HEK293 (cell line): Measurements from ENCODE around the gene RBM10.

Source experiments
- CTCF ChIA-PET: fragments of 350-600 bp; formaldehyde crosslinking; extraction: SDS; loops from one replicate; lab custom pipeline; 2021; ENCODE audit warnings: antibody characterized with exemption; lab: Yijun Ruan, JAX
- POLR2A ChIA-PET: fragments of 300-600 bp; formaldehyde crosslinking; extraction: SDS; loops from one replicate; lab custom pipeline; 2020; ENCODE audit warnings: antibody characterized with exemption, inconsistent platforms; lab: Yijun Ruan, JAX
- H3K27ac ChIP-seq: fragments of 200-500 bp; sonication (Bioruptor generic); 2 replicates; pipeline ENCODE4 v1.5.1; 2014; ENCODE audit warnings: low read depth, low read length, control low read depth, inconsistent platforms; ENCODE audit errors: extremely low read depth
- H3K36me3 ChIP-seq, 2 experiments: fragments of 200-500 bp in 1 of 2; sonication (Bioruptor generic) in 1 of 2; 1 replicate in 1 of 2; 2 replicates in 1 of 2; pipeline ENCODE4 v1.5.1; 2014 to 2017; ENCODE audit warnings: inconsistent platforms in 2 of 2, low read length in 2 of 2; ENCODE audit not compliant: control insufficient read depth in 2 of 2, insufficient read depth in 1 of 2
- H3K4me1 ChIP-seq: fragments of 200-500 bp; sonication (Bioruptor generic); 2 replicates; pipeline ENCODE4 v1.5.1; 2014; ENCODE audit warnings: mild to moderate bottlenecking, low read length, inconsistent platforms; ENCODE audit not compliant: control insufficient read depth, insufficient read depth
- H3K4me3 ChIP-seq: 2 replicates; pipeline ENCODE4 v1.5.1; 2011; ENCODE audit warnings: low read depth, mild to moderate bottlenecking, control low read depth, low read length, moderate library complexity
- H3K9me3 ChIP-seq: fragments of 200-500 bp; sonication (Bioruptor generic); 2 replicates; pipeline ENCODE4 v1.5.1; 2014; ENCODE audit warnings: low read depth, low read length, inconsistent platforms; ENCODE audit not compliant: control insufficient read depth, insufficient read depth
- CTCF ChIP-seq: fragments of 450-650 bp; formaldehyde crosslinking; IDR thresholded peaks from 2 replicates; pipeline ENCODE4 v1.5.1; 2016; ENCODE audit warnings: missing biosample characterization, missing genetic modification characterization
- KLF10 ChIP-seq: fragments of 450-650 bp; IDR thresholded peaks from 2 replicates; pipeline ENCODE4 v1.5.1; 2018; ENCODE audit warnings: missing biosample characterization, mild to moderate bottlenecking, missing genetic modification characterization
- KLF17 ChIP-seq: fragments of 450-650 bp; formaldehyde crosslinking; IDR thresholded peaks from 2 replicates; pipeline ENCODE4 v1.5.1; 2016; ENCODE audit warnings: missing biosample characterization, missing genetic modification characterization
- KLF7 ChIP-seq: fragments of 450-650 bp; formaldehyde crosslinking; IDR thresholded peaks from 2 replicates; pipeline ENCODE4 v1.5.1; 2016; ENCODE audit warnings: missing biosample characterization, missing genetic modification characterization, borderline replicate concordance
- REST ChIP-seq: fragments of 450-650 bp; formaldehyde crosslinking; IDR thresholded peaks from 2 replicates; pipeline ENCODE4 v1.5.1; 2016; ENCODE audit warnings: missing biosample characterization, missing genetic modification characterization
- SP2 ChIP-seq: fragments of 450-650 bp; formaldehyde crosslinking; IDR thresholded peaks from 2 replicates; pipeline ENCODE4 v1.5.1; 2016; ENCODE audit warnings: missing biosample characterization, missing genetic modification characterization
- SP3 ChIP-seq: fragments of 450-650 bp; formaldehyde crosslinking; IDR thresholded peaks from 2 replicates; pipeline ENCODE4 v1.5.1; 2016; ENCODE audit warnings: missing biosample characterization, missing genetic modification characterization
- SP7 ChIP-seq: fragments of 450-650 bp; formaldehyde crosslinking; IDR thresholded peaks from 2 replicates; pipeline ENCODE4 v1.5.1; 2016; ENCODE audit warnings: missing biosample characterization, missing genetic modification characterization
- TCF7L2 ChIP-seq: IDR thresholded peaks from 2 replicates; pipeline ENCODE4 v1.6.1; 2011; ENCODE audit warnings: low read depth, mild to moderate bottlenecking, inconsistent platforms, low read length, moderate library complexity, borderline replicate concordance
- TRIM28 ChIP-seq: IDR thresholded peaks from 2 replicates; pipeline ENCODE4 v1.6.1; 2011; ENCODE audit warnings: low read length, control low read depth, borderline replicate concordance
- YY1 ChIP-seq: fragments of 450-650 bp; formaldehyde crosslinking; IDR thresholded peaks from 2 replicates; pipeline ENCODE4 v1.5.1; 2018; ENCODE audit warnings: missing biosample characterization, missing genetic modification characterization
- YY2 ChIP-seq: fragments of 450-650 bp; formaldehyde crosslinking; IDR thresholded peaks from 2 replicates; pipeline ENCODE4 v1.5.1; 2016; ENCODE audit warnings: missing biosample characterization, missing genetic modification characterization
- ZBTB26 ChIP-seq: fragments of 450-650 bp; formaldehyde crosslinking; optimal IDR thresholded peaks from 2 replicates; pipeline ENCODE3; 2016; ENCODE audit warnings: missing biosample characterization, mild to moderate bottlenecking, missing genetic modification characterization
- ZBTB48 ChIP-seq: fragments of 450-650 bp; formaldehyde crosslinking; IDR thresholded peaks from 2 replicates; pipeline ENCODE4 v1.5.1; 2016; ENCODE audit warnings: missing biosample characterization, missing genetic modification characterization
- ZBTB8A ChIP-seq: fragments of 450-650 bp; formaldehyde crosslinking; IDR thresholded peaks from 2 replicates; pipeline ENCODE4 v1.5.1; 2016; ENCODE audit warnings: missing biosample characterization, missing genetic modification characterization
- ZFHX2 ChIP-seq: fragments of 450-650 bp; formaldehyde crosslinking; conservative IDR thresholded peaks from 2 replicates; pipeline ENCODE4 v1.5.1; 2016; ENCODE audit warnings: missing biosample characterization, missing genetic modification characterization
- ZNF112 ChIP-seq: fragments of 450-650 bp; formaldehyde crosslinking; IDR thresholded peaks from 2 replicates; pipeline ENCODE4 v1.5.0; 2017; ENCODE audit warnings: missing biosample characterization, missing genetic modification characterization
- ZNF138 ChIP-seq: fragments of 450-650 bp; formaldehyde crosslinking; IDR thresholded peaks from 2 replicates; pipeline ENCODE4 v1.5.1; 2016; ENCODE audit warnings: missing biosample characterization, missing genetic modification characterization, borderline replicate concordance
- ZNF214 ChIP-seq: fragments of 450-650 bp; formaldehyde crosslinking; IDR thresholded peaks from 2 replicates; pipeline ENCODE4 v1.5.1; 2017; ENCODE audit warnings: missing biosample characterization, mild to moderate bottlenecking, missing genetic modification characterization, borderline replicate concordance
- ZNF26 ChIP-seq: fragments of 450-650 bp; formaldehyde crosslinking; IDR thresholded peaks from 2 replicates; pipeline ENCODE4 v1.5.1; 2016; ENCODE audit warnings: missing biosample characterization, missing genetic modification characterization
- ZNF266 ChIP-seq: fragments of 450-650 bp; formaldehyde crosslinking; IDR thresholded peaks from 2 replicates; pipeline ENCODE4 v1.5.1; 2016; ENCODE audit warnings: missing biosample characterization, missing genetic modification characterization, low read depth
- ZNF302 ChIP-seq: fragments of 450-650 bp; formaldehyde crosslinking; IDR thresholded peaks from 2 replicates; pipeline ENCODE4 v1.5.1; 2016; ENCODE audit warnings: missing biosample characterization, missing genetic modification characterization, low read depth
- ZNF341 ChIP-seq: fragments of 450-650 bp; formaldehyde crosslinking; IDR thresholded peaks from 2 replicates; pipeline ENCODE4; 2016; ENCODE audit warnings: low read depth, missing biosample characterization, missing genetic modification characterization
- ZNF394 ChIP-seq: fragments of 450-650 bp; formaldehyde crosslinking; IDR thresholded peaks from 2 replicates; pipeline ENCODE4 v1.5.1; 2016; ENCODE audit warnings: missing biosample characterization, missing genetic modification characterization, mild to moderate bottlenecking, moderate library complexity, borderline replicate concordance
- ZNF600 ChIP-seq: fragments of 450-650 bp; formaldehyde crosslinking; IDR thresholded peaks from 2 replicates; pipeline ENCODE4 v1.5.1; 2016; ENCODE audit warnings: missing biosample characterization, missing genetic modification characterization
- ZNF610 ChIP-seq: fragments of 450-650 bp; formaldehyde crosslinking; IDR thresholded peaks from 2 replicates; pipeline ENCODE4 v1.5.1; 2016; ENCODE audit warnings: missing biosample characterization, missing genetic modification characterization, borderline replicate concordance
- ZNF658 ChIP-seq: fragments of 450-650 bp; formaldehyde crosslinking; IDR thresholded peaks from 2 replicates; pipeline ENCODE4; 2016; ENCODE audit warnings: missing biosample characterization, missing genetic modification characterization
- ZNF76 ChIP-seq: fragments of 450-650 bp; formaldehyde crosslinking; IDR thresholded peaks from 2 replicates; pipeline ENCODE4; 2016; ENCODE audit warnings: low read depth, missing biosample characterization, missing genetic modification characterization, borderline replicate concordance

Gene RBM10

DNA sequence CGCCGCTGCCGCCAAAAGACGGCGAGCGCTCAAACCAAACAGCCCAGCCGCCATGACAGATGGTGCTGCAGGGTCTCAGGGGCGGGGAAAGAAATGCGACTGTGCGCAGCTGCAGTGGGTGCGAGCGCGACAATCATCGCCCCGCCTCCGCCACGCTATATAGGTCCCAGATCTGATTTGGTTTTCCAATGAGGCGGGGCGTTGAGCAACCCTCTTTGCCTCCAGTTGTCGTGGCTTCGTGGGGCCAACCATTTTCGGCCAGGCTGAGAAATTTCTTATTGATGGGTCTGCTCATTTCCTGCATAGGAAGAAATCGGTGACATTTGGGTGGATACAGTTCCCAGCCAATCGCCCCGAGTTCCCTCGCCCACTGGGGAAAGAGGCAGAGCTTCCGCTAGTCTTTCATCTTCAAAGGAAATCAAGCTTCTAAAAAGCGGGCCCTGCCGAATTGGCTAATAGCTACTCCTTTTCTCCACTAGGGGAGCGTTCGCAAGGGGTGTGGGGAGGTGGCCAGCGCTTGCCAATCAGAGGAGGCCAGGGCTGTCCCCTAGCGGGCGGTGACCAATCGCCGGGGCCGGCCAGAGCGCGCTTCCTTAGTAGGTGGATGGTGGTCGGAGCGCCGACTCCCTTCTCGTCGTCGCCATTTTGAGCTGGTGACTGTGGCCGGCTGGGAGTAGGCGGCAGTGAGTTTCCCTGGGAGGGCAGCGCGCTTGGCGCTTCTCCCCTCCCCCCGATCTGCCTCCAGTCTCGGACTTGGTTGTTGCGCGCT lies at the start of gene RBM10, which contains the start of gene NDUFB11:
Gene RBM10 (plus strand): TSS at position 596 of the 769 bp plus-strand sequence. CDS start 2,261 bp downstream, outside the sequence.
Gene NDUFB11 (minus strand): TSS at position 77 of the 769 bp plus-strand sequence. CDS start 23 bp downstream, at position 54.
- POLR2A ChIA-PET = interaction anchor here (0.7 to 1.8 kb wide), 15 partner anchors 8 to 411 kb away, joined by 3 to 29 read pairs (median 4); partner anchors contain the start of genes CDK16, RP2 and USP11
- Histone ChIP-seq H3K4me1 (0 out of 2 replicates have a peak, but pooled peaks cover 3% of the 10 kb centered on the region), H3K9me3 (no peaks in the 10 kb centered on the region), H3K36me3 (peaks cover 4 to 45% of the 10 kb centered on the region in 2 experiments; a peak in 2 of 3 replicates), H3K4me3 (peak within 1 kb of the TSS; percentile 90), H3K27ac (peak within 1 kb of the TSS; percentile 82)
- CTCF ChIA-PET = interaction anchor here (0.6 to 1.7 kb wide), 8 partner anchors 10 to 1360 kb away, joined by 3 to 13 read pairs (median 4); no protein-coding TSS in a partner anchor
- TF ChIP-seq ZBTB8A (no peak), TCF7L2 (peak; percentile 68; the same call in 1 of the 2 replicates), SP2 (tag by site-specific recombination) (peak; percentile 83), ZBTB26 (peak; percentile 76), ZNF658 (tag by site-specific recombination) (no peak), ZNF302 (no peak), TRIM28 (no peak), ZNF341 (peak; percentile 40), ZNF394 (tag by site-specific recombination) (peak; percentile 56; the same call in 1 of the 2 replicates), ZNF610 (tag by site-specific recombination) (no peak), KLF17 (tag by site-specific recombination) (peak; percentile 29; the same call in 1 of the 2 replicates), YY1 (tag by site-specific recombination) (peak; percentile 79; the same call in 1 of the 2 replicates), SP3 (peak; percentile 75), ZNF76 (tag by site-specific recombination) (peak; percentile 80), KLF10 (peak; percentile 90), ZNF214 (tag by site-specific recombination) (no peak), ZBTB48 (0 out of 2 replicates have a peak, but pooled peaks have one; percentile 42), ZNF26 (tag by site-specific recombination) (no peak), YY2 (tag by site-specific recombination) (peak; percentile 60; the same call in 1 of the 2 replicates), CTCF (peak; percentile 88), ZFHX2 (tag by site-specific recombination) (peak; percentile 84), ZNF600 (tag by site-specific recombination) (peak; percentile 57), ZNF138 (no peak), KLF7 (tag by site-specific recombination) (no peak), SP7 (tag by site-specific recombination) (peak; percentile 34; the same call in 1 of the 2 replicates), REST (tag by site-specific recombination) (0 out of 2 replicates have a peak, but pooled peaks have one; percentile 43), ZNF266 (tag by site-specific recombination) (no peak), ZNF112 (no peak)
